ENCODE measurements around the gene IQSEC3. TPM values are rescaled to one million over a fixed set of nuclear protein-coding genes. Genes with fewer than 3 reads are reported as not detected.
"Not testable (repeated sequence)": the region's sequence is repeated elsewhere in the genome, so short reads cannot be mapped to it uniquely, and the experiment has no call there.

IQSEC3 gene
- total RNA-seq = 0.22 and 1.3 TPM in 2 replicates

DNA sequence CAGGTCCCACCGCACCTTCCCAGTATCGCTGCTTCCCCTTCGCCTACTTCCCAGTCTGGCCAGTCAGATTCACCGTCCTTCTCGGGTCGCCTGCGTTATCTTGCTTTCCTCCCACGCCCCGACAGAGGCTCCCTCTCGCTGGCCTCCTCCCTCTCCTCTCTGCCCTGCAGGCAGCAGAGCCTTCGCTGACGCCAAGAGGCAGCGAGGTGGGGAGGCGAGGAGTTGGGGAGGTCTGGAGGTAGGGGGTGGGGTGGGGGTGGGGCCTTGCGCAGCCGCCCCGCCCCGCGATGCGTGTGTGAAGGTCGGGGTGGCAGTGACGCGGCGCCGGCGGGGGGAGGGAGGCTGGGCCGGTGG is at the start of gene IQSEC3:
IQSEC3 (plus strand) TSS at position 340 of the 354 bp plus-strand sequence. CDS start 116 bp downstream, outside the sequence.
- peak within 1 kb of the TSS; percentile 28 for H3K4me3 ChIP-seq (ENCODE audit: low read depth, low read length)
- DNase-seq (ENCODE audit: low read depth) = not testable (repeated sequence)

GRCh38 chr12:17370-18340 is 48.9 kb upstream of the IQSEC3 start:
- DNase-seq (ENCODE audit: low read depth) = not testable (repeated sequence)

GRCh38 chr12:18821-19567 is 47.6 kb upstream of the IQSEC3 start:
- H3K4me3 ChIP-seq (ENCODE audit: low read depth, low read length); DNase-seq (ENCODE audit: low read depth): not testable (repeated sequence)

More at GRCh38 chr12:17370-18340, 48.9 kb upstream of the IQSEC3 start:
- not testable (repeated sequence) for H3K4me3 ChIP-seq (ENCODE audit: low read depth, low read length)

- DNase-seq (ENCODE audit: low read depth); H3K4me3 ChIP-seq (ENCODE audit: low read depth, low read length): not testable (repeated sequence)
Observed at GRCh38 chr12:19906-20305, 46.7 kb upstream of the IQSEC3 start.

DNA sequence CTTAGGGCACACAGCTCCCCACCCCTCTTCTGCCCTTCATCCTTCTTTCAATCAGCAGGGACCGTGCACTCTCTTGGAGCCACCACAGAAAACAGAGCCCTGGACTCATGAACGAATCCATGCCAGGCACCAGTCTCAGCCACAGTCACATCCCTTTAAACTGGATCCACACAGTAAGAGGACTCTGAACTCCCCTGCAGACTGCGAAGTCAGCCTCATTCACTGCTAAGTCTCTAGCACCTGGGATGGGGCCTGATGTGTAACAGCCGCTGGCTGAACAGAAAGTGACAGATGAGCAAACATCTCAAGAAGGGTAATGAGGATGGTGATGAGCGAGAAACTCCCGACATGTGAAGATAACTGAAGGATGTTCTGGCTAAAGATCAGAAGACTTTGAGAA is 45.8 kb upstream of the IQSEC3 start:
- no peak overlapping the region for H3K4me3 ChIP-seq (ENCODE audit: low read depth, low read length)
- TF ChIP-seq, protein P1, sequence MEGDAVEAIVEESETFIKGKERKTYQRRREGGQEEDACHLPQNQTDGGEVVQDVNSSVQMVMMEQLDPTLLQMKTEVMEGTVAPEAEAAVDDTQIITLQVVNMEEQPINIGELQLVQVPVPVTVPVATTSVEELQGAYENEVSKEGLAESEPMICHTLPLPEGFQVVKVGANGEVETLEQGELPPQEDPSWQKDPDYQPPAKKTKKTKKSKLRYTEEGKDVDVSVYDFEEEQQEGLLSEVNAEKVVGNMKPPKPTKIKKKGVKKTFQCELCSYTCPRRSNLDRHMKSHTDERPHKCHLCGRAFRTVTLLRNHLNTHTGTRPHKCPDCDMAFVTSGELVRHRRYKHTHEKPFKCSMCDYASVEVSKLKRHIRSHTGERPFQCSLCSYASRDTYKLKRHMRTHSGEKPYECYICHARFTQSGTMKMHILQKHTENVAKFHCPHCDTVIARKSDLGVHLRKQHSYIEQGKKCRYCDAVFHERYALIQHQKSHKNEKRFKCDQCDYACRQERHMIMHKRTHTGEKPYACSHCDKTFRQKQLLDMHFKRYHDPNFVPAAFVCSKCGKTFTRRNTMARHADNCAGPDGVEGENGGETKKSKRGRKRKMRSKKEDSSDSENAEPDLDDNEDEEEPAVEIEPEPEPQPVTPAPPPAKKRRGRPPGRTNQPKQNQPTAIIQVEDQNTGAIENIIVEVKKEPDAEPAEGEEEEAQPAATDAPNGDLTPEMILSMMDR (conservative IDR thresholded peaks at IDR 0.05; ENCODE audit: low read depth, low read length) = no peak
- no peak for DNase-seq (ENCODE audit: low read depth)

- H3K4me3 ChIP-seq (ENCODE audit: low read depth, low read length) = no peak overlapping the region
- TF ChIP-seq, protein P1 (conservative IDR thresholded peaks at IDR 0.05; ENCODE audit: low read depth, low read length) = no peak
- no peak for DNase-seq (ENCODE audit: low read depth)
Observed at GRCh38 chr12:21301-22189, 45.0 kb upstream of the IQSEC3 start.

DNA sequence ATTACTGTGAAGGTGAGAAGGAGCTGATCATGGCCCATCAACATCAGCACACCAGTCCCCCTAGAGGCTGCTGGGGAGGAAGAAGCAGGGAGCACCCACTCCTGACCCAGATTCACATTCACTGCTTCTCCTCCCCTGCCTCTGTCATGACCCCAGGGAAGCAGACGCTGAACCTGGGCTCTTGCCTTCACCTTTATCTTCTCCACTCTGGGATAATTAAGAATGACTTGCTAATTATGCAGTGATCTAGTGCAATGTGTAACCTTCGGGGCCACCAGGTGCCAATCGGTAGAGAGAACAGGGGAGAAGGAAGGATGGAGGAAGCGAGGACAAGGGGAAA is 44.4 kb upstream of the IQSEC3 start:
- no peak for DNase-seq (ENCODE audit: low read depth)
- TF ChIP-seq, protein P1 (conservative IDR thresholded peaks at IDR 0.05; ENCODE audit: low read depth, low read length) = no peak

GRCh38 chr12:22530-23201 is 43.9 kb upstream of the IQSEC3 start:
- no peak overlapping the region for H3K4me3 ChIP-seq (ENCODE audit: low read depth, low read length)
- no peak for DNase-seq (ENCODE audit: low read depth)
- TF ChIP-seq, protein P1 (conservative IDR thresholded peaks at IDR 0.05; ENCODE audit: low read depth, low read length) = no peak

More for the DNA sequence above, 44.4 kb upstream of the IQSEC3 start:
- H3K4me3 ChIP-seq (ENCODE audit: low read depth, low read length) = no peak overlapping the region

GRCh38 chr12:27904-28303 is 38.7 kb upstream of the IQSEC3 start:
- H3K4me3 ChIP-seq (ENCODE audit: low read depth, low read length); DNase-seq (ENCODE audit: low read depth): not testable (repeated sequence)

DNA sequence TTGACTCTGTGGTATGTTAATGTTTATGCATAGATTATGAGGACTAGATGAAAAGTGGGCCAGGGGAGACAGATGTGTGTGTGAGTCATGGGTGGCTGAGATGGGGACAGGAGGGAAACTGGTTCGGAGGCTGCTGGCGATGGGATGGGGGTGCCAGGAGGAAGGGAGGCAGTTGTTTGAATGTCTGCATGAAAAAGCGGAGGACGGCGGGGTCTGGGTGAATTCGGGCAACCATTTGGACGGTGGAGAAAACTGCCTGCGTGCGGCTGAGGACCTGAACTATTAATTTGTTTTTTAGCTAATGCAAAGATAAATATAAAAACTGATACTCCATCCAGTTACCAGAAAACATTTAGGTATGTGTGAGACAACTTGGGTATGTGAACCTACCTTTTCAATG is 27.8 kb upstream of the IQSEC3 start:
- DNase-seq (ENCODE audit: low read depth) = not testable (repeated sequence)

GRCh38 chr12:39555-40265 is 26.9 kb upstream of the IQSEC3 start:
- DNase-seq (ENCODE audit: low read depth); H3K4me3 ChIP-seq (ENCODE audit: low read depth, low read length): not testable (repeated sequence)

More for the DNA sequence above, 27.8 kb upstream of the IQSEC3 start:
- not testable (repeated sequence) for H3K4me3 ChIP-seq (ENCODE audit: low read depth, low read length)

DNA sequence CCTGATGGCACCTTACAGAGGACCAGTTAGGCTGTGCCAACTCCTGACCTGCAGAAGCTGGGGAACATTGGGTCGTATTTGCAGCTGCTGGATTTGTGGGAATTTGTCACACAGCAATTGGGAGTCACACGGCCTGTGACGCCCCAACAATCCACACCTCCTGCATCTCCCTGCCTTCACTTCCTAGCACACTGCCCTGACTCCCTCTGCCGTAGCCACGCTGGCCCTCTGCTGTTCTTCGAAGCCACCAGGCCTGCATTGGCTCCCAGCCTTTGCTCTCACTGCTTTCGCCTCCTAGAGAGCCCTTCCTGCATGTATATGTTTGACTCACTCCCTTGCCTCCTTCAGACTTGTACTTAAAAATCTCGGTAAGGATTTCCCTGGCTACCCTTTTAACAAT is 22.2 kb upstream of the IQSEC3 start:
- H3K4me3 ChIP-seq (ENCODE audit: low read depth, low read length); DNase-seq (ENCODE audit: low read depth): not testable (repeated sequence)

Measured in epithelial cell of proximal tubule (primary cell).